ENCODE measurements around the gene OBSL1.

OBSL1 gene

GRCh38 chr2:219506802-219507526 is 64.4 kb downstream of the OBSL1 start:
- in situ Hi-C loops (cut with HindIII; ENCODE audit: low pct_ligation_motif_present, low sequenced_read_pairs) = no loop called here
- Histone ChIP-seq H3K36me3 (replicated peaks) (peaks cover 23% of the 10 kb centered on the region), H3K4me3 (ENCODE audit: low read depth, low read length) (no peak overlapping the region), H3K27ac (no peak overlapping the region), H3K27me3 (replicated peaks) (peaks cover 15% of the 10 kb centered on the region)
- DNase-seq = no peak
- TF ChIP-seq CTCF (IDR thresholded peaks at IDR 0.05; ENCODE audit: low read depth, low read length, missing control alignments) = no peak

- TF ChIP-seq CTCF (IDR thresholded peaks at IDR 0.05; ENCODE audit: low read depth, low read length, missing control alignments) = no peak
- H3K27ac ChIP-seq = no peak overlapping the region
- peaks cover 11% of the 10 kb centered on the region for H3K27me3 ChIP-seq (replicated peaks)
- in situ Hi-C loops (cut with HindIII; ENCODE audit: low pct_ligation_motif_present, low sequenced_read_pairs) = no loop called here
- no peak for DNase-seq
- no peak overlapping the region for H3K4me3 ChIP-seq (ENCODE audit: low read depth, low read length)
- H3K36me3 ChIP-seq (replicated peaks) = peaks cover 23% of the 10 kb centered on the region
Measured at GRCh38 chr2:219506153-219506801, 65.1 kb downstream of the OBSL1 start.

GRCh38 chr2:219505585-219505984 is 65.8 kb downstream of the OBSL1 start:
- no peak overlapping the region for H3K4me3 ChIP-seq (ENCODE audit: low read depth, low read length)

GRCh38 chr2:219502618-219503017 is 68.7 kb downstream of the OBSL1 start:
- in situ Hi-C loops (cut with HindIII; ENCODE audit: low pct_ligation_motif_present, low sequenced_read_pairs) = no loop called here
- H3K36me3 ChIP-seq (replicated peaks) = peaks cover 23% of the 10 kb centered on the region
- TF ChIP-seq CTCF (IDR thresholded peaks at IDR 0.05; ENCODE audit: low read depth, low read length, missing control alignments) = no peak
- no peak overlapping the region for H3K4me3 ChIP-seq (ENCODE audit: low read depth, low read length)
- DNase-seq = no peak
- no peak overlapping the region for H3K27ac ChIP-seq
- peaks cover under 1% of the 10 kb centered on the region for H3K27me3 ChIP-seq (replicated peaks)

More at GRCh38 chr2:219505585-219505984, 65.8 kb downstream of the OBSL1 start:
- Histone ChIP-seq H3K27ac (no peak overlapping the region), H3K27me3 (replicated peaks) (peaks cover 4% of the 10 kb centered on the region), H3K36me3 (replicated peaks) (peaks cover 23% of the 10 kb centered on the region)
- TF ChIP-seq CTCF (IDR thresholded peaks at IDR 0.05; ENCODE audit: low read depth, low read length, missing control alignments) = no peak
- no peak for DNase-seq
- in situ Hi-C loops (cut with HindIII; ENCODE audit: low pct_ligation_motif_present, low sequenced_read_pairs) = no loop called here

- Histone ChIP-seq H3K36me3 (replicated peaks) (peaks cover 23% of the 10 kb centered on the region), H3K4me3 (ENCODE audit: low read depth, low read length) (no peak overlapping the region), H3K27ac (no peak overlapping the region), H3K27me3 (replicated peaks) (peaks cover 8% of the 10 kb centered on the region)
- no peak for TF ChIP-seq CTCF (IDR thresholded peaks at IDR 0.05; ENCODE audit: low read depth, low read length, missing control alignments)
- DNase-seq = no peak
- in situ Hi-C loops (cut with HindIII; ENCODE audit: low pct_ligation_motif_present, low sequenced_read_pairs) = no loop called here
Measured at GRCh38 chr2:219501849-219502248, 69.5 kb downstream of the OBSL1 start.

Data from brain microvascular endothelial cell (primary cell).